Measurements from ENCODE around the gene CHD2.

DNA sequence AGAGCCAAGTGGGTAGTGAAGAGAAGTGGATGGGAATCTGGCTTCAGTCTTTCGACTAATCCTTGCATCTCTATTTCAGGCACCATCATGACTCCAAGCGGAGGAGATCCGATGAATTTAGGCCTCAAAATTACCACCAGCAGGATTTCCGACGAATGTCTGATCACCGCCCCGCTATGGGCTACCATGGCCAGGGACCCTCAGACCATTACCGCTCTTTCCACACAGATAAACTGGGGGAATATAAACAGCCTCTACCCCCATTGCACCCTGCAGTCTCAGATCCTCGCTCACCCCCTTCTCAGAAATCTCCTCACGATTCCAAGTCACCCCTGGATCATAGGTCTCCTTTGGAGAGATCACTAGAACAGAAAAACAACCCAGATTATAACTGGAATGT lies 124.2 kb downstream of the CHD2 start:
- TF ChIP-seq, protein P1, sequence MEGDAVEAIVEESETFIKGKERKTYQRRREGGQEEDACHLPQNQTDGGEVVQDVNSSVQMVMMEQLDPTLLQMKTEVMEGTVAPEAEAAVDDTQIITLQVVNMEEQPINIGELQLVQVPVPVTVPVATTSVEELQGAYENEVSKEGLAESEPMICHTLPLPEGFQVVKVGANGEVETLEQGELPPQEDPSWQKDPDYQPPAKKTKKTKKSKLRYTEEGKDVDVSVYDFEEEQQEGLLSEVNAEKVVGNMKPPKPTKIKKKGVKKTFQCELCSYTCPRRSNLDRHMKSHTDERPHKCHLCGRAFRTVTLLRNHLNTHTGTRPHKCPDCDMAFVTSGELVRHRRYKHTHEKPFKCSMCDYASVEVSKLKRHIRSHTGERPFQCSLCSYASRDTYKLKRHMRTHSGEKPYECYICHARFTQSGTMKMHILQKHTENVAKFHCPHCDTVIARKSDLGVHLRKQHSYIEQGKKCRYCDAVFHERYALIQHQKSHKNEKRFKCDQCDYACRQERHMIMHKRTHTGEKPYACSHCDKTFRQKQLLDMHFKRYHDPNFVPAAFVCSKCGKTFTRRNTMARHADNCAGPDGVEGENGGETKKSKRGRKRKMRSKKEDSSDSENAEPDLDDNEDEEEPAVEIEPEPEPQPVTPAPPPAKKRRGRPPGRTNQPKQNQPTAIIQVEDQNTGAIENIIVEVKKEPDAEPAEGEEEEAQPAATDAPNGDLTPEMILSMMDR (conservative IDR thresholded peaks at IDR 0.05 in 1 of 2, IDR thresholded peaks at IDR 0.05 in 1 of 2; ENCODE audit: extremely low read depth in 1 of 2, insufficient read depth in 1 of 2, low read depth in 1 of 2, low read length in 2 of 2): no peak
- no peak for TF ChIP-seq EZH2 (IDR thresholded peaks at IDR 0.05; ENCODE audit: borderline replicate concordance, low read length)
